HCT116 (cell line): Measurements from ENCODE around the gene EHF. TPM values are rescaled to one million over a fixed set of nuclear protein-coding genes. Genes with fewer than 3 reads are reported as not detected.

Experiments used
- ATAC-seq: fragments of 200-7000 bp; cut with Tn5 transposase; 2 replicates; pipeline ENCODE4 v1.9.1; 2020; ENCODE audit warnings: mild to moderate bottlenecking, moderate library complexity
- BruUV-seq: library from RNA; stranded (reverse); fragments of 400-500 nt; replicated peaks from 2 replicates; lab custom pipeline; 2021; lab: Mats Ljungman, UMichigan
- CTCF ChIA-PET: fragments of 300-600 bp; sonication (Branson Sonifier 250); formaldehyde crosslinking; loops from one replicate; lab custom pipeline; 2021; ENCODE audit warnings: antibody characterized with exemption; lab: Charles Lee
- POLR2A ChIA-PET: fragments of 300-600, 350-600 bp; sonication (Branson Sonifier 250); formaldehyde crosslinking; loops from one replicate; lab custom pipeline; 2021; ENCODE audit warnings: antibody characterized with exemption; lab: Charles Lee
- RAD21 ChIA-PET, 2 experiments: fragments of 300-600 bp; sonication (Branson Sonifier 250); formaldehyde crosslinking; loops; one replicate each; lab custom pipeline; 2023; ENCODE audit warnings: low total read pairs in 2 of 2; ENCODE audit not compliant: uncharacterized antibody in 2 of 2, unreplicated experiment in 2 of 2, low non-redundant PET in 1 of 2; lab: Charles Lee
- DNase-seq: peaks from one replicate; pipeline ENCODE4 v3.0.0-alpha.2; 2010; ENCODE audit warnings: low read depth, low spot score
- H2AFZ ChIP-seq: fragments of 200-600 bp; shearing (Covaris generic), sonication (generic); 2 replicates; pipeline ENCODE4 v1.6.1; 2017; ENCODE audit warnings: low read depth, mixed run types, mixed read lengths, antibody characterized with exemption, low read length; ENCODE audit not compliant: poor library complexity, severe bottlenecking
- H3K27ac ChIP-seq: 2 replicates; pipeline ENCODE4 v1.5.1; 2012; ENCODE audit warnings: low read depth, low read length
- H3K27me3 ChIP-seq: fragments of 200-600 bp; sonication (generic); 2 replicates; pipeline ENCODE4 v1.6.1; 2016; ENCODE audit warnings: mixed run types, low read length, mixed read lengths; ENCODE audit not compliant: insufficient read depth
- H3K36me3 ChIP-seq, 2 experiments: fragments of 200-500 bp in 1 of 2; fragments of 200-600 bp in 1 of 2; sonication (Bioruptor generic) in 1 of 2; sonication (generic) in 1 of 2; 2 replicates each; pipeline versions ENCODE4 v1.5.1 to v1.6.1; 2014 to 2016; ENCODE audit warnings: low read length in 2 of 2, inconsistent platforms in 1 of 2, mixed read lengths in 1 of 2, mixed run types in 1 of 2; ENCODE audit not compliant: insufficient read depth in 2 of 2, control insufficient read depth in 1 of 2
- H3K4me1 ChIP-seq, 2 experiments: fragments of 200-600 bp in 1 of 2; sonication (generic) in 1 of 2; 2 replicates each; pipeline versions ENCODE4 v1.5.1 to v1.6.1; 2012 to 2017; ENCODE audit warnings: low read length in 2 of 2, inconsistent platforms in 1 of 2, mild to moderate bottlenecking in 1 of 2, mixed read lengths in 1 of 2, mixed run types in 1 of 2, moderate library complexity in 1 of 2; ENCODE audit not compliant: insufficient read depth in 2 of 2, control insufficient read depth in 1 of 2
- H3K4me2 ChIP-seq: fragments of 200-600 bp; sonication (generic); 2 replicates; pipeline ENCODE4 v1.6.1; 2017; ENCODE audit warnings: mixed run types, low read length, mixed read lengths
- H3K4me3 ChIP-seq, 2 experiments: fragments of 200-600 bp in 1 of 2; sonication (generic) in 1 of 2; replicated peaks in 1 of 2; 2 replicates each; pipeline ENCODE4 v1.5.1; 2011 to 2016; ENCODE audit warnings: low read length in 2 of 2, control low read depth in 1 of 2, low read depth in 1 of 2, mild to moderate bottlenecking in 1 of 2, mixed read lengths in 1 of 2, mixed run types in 1 of 2
- H3K79me2 ChIP-seq: fragments of 200-600 bp; sonication (generic); 2 replicates; pipeline ENCODE4 v1.6.1; 2017; ENCODE audit warnings: mild to moderate bottlenecking, mixed run types, low read length, moderate library complexity, mixed read lengths; ENCODE audit not compliant: insufficient read depth
- H3K9ac ChIP-seq: fragments of 200-600 bp; sonication (generic); 2 replicates; pipeline ENCODE4 v1.6.1; 2016; ENCODE audit warnings: low read length, mixed read lengths
- H3K9me2 ChIP-seq: fragments of 200-600 bp; sonication (generic), shearing (Covaris generic); 2 replicates; pipeline ENCODE4 v1.6.1; 2017; ENCODE audit warnings: mixed run types, mild to moderate bottlenecking, moderate library complexity; ENCODE audit not compliant: insufficient read depth
- H3K9me3 ChIP-seq, 2 experiments: fragments of 200-500 bp in 1 of 2; fragments of 200-600 bp in 1 of 2; sonication (Bioruptor generic) in 1 of 2; sonication (generic) in 1 of 2; 2 replicates each; pipeline ENCODE4 v1.6.1; 2014 to 2017; ENCODE audit warnings: low read length in 2 of 2, mixed read lengths in 2 of 2, inconsistent platforms in 1 of 2, low read depth in 1 of 2, mild to moderate bottlenecking in 1 of 2, mixed run types in 1 of 2, moderate library complexity in 1 of 2; ENCODE audit not compliant: control insufficient read depth in 1 of 2, insufficient read depth in 1 of 2
- H4K20me1 ChIP-seq: fragments of 200-600 bp; sonication (generic), shearing (Covaris generic); 2 replicates; pipeline ENCODE4 v1.6.1; 2017; ENCODE audit warnings: mixed run types, mild to moderate bottlenecking, moderate library complexity; ENCODE audit not compliant: insufficient read depth
- ATF3 ChIP-seq: IDR thresholded peaks from 2 replicates; pipeline ENCODE4 v1.6.1; 2012
- CBX3 ChIP-seq: IDR thresholded peaks from 2 replicates; pipeline ENCODE4 v1.6.1; 2012; ENCODE audit warnings: low read depth
- CEBPB ChIP-seq: IDR thresholded peaks from 2 replicates; pipeline ENCODE4 v1.6.1; 2012; ENCODE audit warnings: low read depth
- ELF1 ChIP-seq: IDR thresholded peaks from 2 replicates; pipeline ENCODE4 v1.6.1; 2012; ENCODE audit warnings: low read depth, borderline replicate concordance
- EZH2 ChIP-seq: fragments of 200-600 bp; sonication (generic); IDR thresholded peaks from 2 replicates; pipeline ENCODE4 v1.6.1; 2017; ENCODE audit warnings: antibody characterized with exemption, mixed run types
- POLR2A ChIP-seq: IDR thresholded peaks from 2 replicates; pipeline ENCODE4 v1.7.0; 2011; ENCODE audit warnings: borderline replicate concordance; ENCODE audit not compliant: insufficient read depth, insufficient read length; ENCODE audit errors: extremely low read depth
- POLR2AphosphoS5 ChIP-seq: IDR thresholded peaks from 2 replicates; pipeline ENCODE4 v1.6.1; 2011; ENCODE audit warnings: mild to moderate bottlenecking, low read depth, low read length, moderate library complexity
- RAD21 ChIP-seq: IDR thresholded peaks from 2 replicates; pipeline ENCODE4 v1.6.1; 2012; ENCODE audit warnings: low read depth, mild to moderate bottlenecking
- SP1 ChIP-seq: IDR thresholded peaks from 2 replicates; pipeline ENCODE4 v1.6.1; 2012; ENCODE audit warnings: low read depth
- TCF7L2 ChIP-seq: IDR thresholded peaks from 2 replicates; pipeline ENCODE4 v1.7.0; 2011; ENCODE audit warnings: borderline replicate concordance, inconsistent platforms; ENCODE audit not compliant: insufficient read depth, insufficient read length; ENCODE audit errors: extremely low read depth
- YY1 ChIP-seq: IDR thresholded peaks from 2 replicates; pipeline ENCODE4 v1.6.1; 2011; ENCODE audit warnings: low read length, low read depth, moderate library complexity, mild to moderate bottlenecking; ENCODE audit not compliant: insufficient replicate concordance; ENCODE audit errors: extremely low read depth
- ZBTB33 ChIP-seq: IDR thresholded peaks from 2 replicates; pipeline ENCODE4 v1.6.1; 2011; ENCODE audit warnings: mild to moderate bottlenecking, low read length, moderate library complexity; ENCODE audit not compliant: insufficient replicate concordance; ENCODE audit errors: extremely low read depth
- ZFX ChIP-seq: fragments of 450-650 bp; IDR thresholded peaks from 2 replicates; pipeline ENCODE4 v1.6.1; 2017
- ZNF274 ChIP-seq: fragments of 200-500 bp; sonication (Bioruptor generic); IDR thresholded peaks from 2 replicates; pipeline ENCODE4 v1.6.1; 2014; ENCODE audit warnings: mild to moderate bottlenecking, low read depth, low read length, inconsistent platforms
- intact Hi-C: fragments of 100-400 bp; cut with micrococcal nuclease; formaldehyde crosslinking; loops from 2 replicates; pipeline ENCODE4 v1.10.0; 2022
- total RNA-seq: library from RNA; stranded (reverse); gene quantifications from one replicate; pipeline ENCODE4 v1.2.1, GENCODE V29; 2021; ENCODE audit not compliant: unreplicated experiment
- TF ChIP-seq, protein P1 (sequence below): IDR thresholded peaks from 2 replicates; pipeline ENCODE4 v1.6.1; 2012
- TF ChIP-seq, protein P2 (sequence below), 3 experiments: fragments of 200-600 bp in 1 of 3; sonication (generic) in 1 of 3; IDR thresholded peaks in 2 of 3; conservative IDR thresholded peaks in 1 of 3; 2 replicates each; pipeline ENCODE4 v1.5.1; 2012 to 2017; ENCODE audit warnings: low read depth in 2 of 3, low read length in 2 of 3, antibody characterized with exemption in 1 of 3, borderline replicate concordance in 1 of 3, control low read depth in 1 of 3, mild to moderate bottlenecking in 1 of 3, mixed read lengths in 1 of 3, mixed run types in 1 of 3, moderate library complexity in 1 of 3; ENCODE audit not compliant: insufficient read depth in 1 of 3

Gene EHF
- total RNA-seq, 1 experiment from 2014 or later = 51.5 TPM

- TF ChIP-seq YY1 (no peak), ZNF274 (no peak), RAD21 (no peak), SP1 (no peak), CBX3 (no peak), TCF7L2 (no peak), EZH2 (no peak), ZFX (no peak), ATF3 (no peak)
- TF ChIP-seq, protein P1, sequence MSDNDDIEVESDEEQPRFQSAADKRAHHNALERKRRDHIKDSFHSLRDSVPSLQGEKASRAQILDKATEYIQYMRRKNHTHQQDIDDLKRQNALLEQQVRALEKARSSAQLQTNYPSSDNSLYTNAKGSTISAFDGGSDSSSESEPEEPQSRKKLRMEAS = no peak
Measured at GRCh38 chr11:34706709-34707461, 86.0 kb downstream of the EHF start (continued).

DNA sequence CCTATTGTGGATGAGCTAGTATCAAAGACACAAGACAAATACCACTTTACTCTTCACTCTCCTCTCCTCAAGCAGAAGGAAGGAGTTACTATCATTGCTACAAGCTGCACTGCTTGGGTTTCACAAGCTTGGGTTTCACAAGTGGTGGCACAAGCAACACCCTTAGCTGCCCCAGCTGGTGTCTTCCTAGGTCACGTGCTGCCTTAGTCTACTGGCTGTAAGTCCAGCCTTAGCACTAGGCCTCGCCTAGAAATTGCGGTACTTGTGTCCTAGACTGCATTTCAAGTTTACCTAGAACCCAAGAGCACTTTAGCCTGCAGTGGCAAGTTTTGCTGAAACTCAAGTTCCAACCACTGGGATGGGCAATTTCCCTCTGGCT lies 86.6 kb downstream of the EHF start:
- H3K79me2 ChIP-seq = no peaks in the 10 kb centered on the region
- no peak overlapping the region for H3K4me3 ChIP-seq
- no peak overlapping the region for H3K9ac ChIP-seq
- POLR2A ChIA-PET = no interaction called here
- H3K4me2 ChIP-seq = no peak overlapping the region
- no peaks in the 10 kb centered on the region for H3K4me1 ChIP-seq
- peaks cover 0 to 12% of the 10 kb centered on the region in 2 experiments; a peak in 2 of 4 replicates for H3K9me3 ChIP-seq
- ATAC-seq = no peak
- no TSS peak for BruUV-seq
- no peak overlapping the region for H2AFZ ChIP-seq
- TF ChIP-seq, protein P2, sequence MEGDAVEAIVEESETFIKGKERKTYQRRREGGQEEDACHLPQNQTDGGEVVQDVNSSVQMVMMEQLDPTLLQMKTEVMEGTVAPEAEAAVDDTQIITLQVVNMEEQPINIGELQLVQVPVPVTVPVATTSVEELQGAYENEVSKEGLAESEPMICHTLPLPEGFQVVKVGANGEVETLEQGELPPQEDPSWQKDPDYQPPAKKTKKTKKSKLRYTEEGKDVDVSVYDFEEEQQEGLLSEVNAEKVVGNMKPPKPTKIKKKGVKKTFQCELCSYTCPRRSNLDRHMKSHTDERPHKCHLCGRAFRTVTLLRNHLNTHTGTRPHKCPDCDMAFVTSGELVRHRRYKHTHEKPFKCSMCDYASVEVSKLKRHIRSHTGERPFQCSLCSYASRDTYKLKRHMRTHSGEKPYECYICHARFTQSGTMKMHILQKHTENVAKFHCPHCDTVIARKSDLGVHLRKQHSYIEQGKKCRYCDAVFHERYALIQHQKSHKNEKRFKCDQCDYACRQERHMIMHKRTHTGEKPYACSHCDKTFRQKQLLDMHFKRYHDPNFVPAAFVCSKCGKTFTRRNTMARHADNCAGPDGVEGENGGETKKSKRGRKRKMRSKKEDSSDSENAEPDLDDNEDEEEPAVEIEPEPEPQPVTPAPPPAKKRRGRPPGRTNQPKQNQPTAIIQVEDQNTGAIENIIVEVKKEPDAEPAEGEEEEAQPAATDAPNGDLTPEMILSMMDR (IDR thresholded peaks at IDR 0.05 in 2 of 3, conservative IDR thresholded peaks at IDR 0.05 in 1 of 3; ENCODE audit: borderline replicate concordance in 1 of 3, insufficient read depth in 1 of 3, low read depth in 2 of 3, low read length in 2 of 3) = no peak
- TF ChIP-seq, protein P1 = no peak
- TF ChIP-seq POLR2AphosphoS5 = no peak
- TF ChIP-seq ZFX = no peak
- no peak for TF ChIP-seq ELF1
- TF ChIP-seq ATF3 = no peak
- TF ChIP-seq POLR2A = no peak
- no peak for TF ChIP-seq CEBPB
- no peak for TF ChIP-seq EZH2
- no peak for TF ChIP-seq ZBTB33
- no peak for TF ChIP-seq ZNF274
- H3K27me3 ChIP-seq = no peaks in the 10 kb centered on the region
- intact Hi-C loops = no loop called here
- H3K9me2 ChIP-seq = no peaks in the 10 kb centered on the region; the same call in 1 of the 2 replicates
- H4K20me1 ChIP-seq = no peaks in the 10 kb centered on the region
- CTCF ChIA-PET = no interaction called here
- no peak for DNase-seq
- RAD21 ChIA-PET = no interaction called here
- 0 out of 4 replicates have a peak, but pooled peaks cover 0 to 3% of the 10 kb centered on the region in 2 experiments for H3K36me3 ChIP-seq
- H3K27ac ChIP-seq = no peak overlapping the region
